Brain pericyte (primary cell): ENCODE results near the gene EFL1.

Experiments
- DNase-seq: peaks from one replicate; pipeline ENCODE4 v3.0.0-alpha.2; 2012; ENCODE audit warnings: low read depth, low spot score

Gene EFL1

DNA sequence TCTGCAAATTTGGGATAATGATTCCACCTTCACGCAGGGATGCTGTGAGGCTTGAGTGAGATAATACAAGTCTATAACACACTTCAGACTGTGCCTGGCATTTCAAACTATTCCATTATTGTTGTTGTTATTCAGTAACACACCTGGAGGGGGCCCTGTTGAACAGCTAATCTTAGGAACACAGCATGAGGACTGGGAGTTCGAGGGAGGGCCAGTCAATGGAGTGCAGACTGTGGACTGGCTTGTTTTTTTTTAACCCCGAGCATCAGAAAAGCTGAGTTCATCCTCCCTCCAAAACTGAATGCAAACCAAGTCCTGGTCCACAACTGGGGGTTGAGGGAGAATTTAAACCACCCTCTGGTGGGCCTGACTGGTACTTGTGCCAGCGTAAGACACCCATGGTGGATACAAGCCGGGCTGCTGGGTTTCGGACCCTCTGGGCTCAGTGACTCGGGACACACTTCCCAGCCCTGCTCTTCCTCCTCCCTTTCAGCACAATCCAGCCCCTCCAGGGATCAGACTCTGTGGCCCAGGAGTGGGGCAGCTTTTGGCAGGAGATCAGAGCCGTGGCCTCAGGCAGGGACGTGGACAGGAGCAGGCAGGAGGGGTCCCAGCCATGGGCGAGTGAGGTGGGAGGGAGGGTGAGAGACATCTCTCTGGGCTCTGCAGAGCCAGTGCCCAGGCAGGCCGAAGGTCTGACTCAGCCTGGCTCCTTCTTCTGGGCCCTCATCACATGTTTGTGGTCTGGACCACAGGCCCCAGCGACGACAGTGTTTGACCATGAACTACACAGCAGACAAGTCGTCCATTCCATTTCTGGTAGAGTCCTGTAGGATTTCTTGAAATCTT, 180.4 kb downstream of the EFL1 start:
- no peak for DNase-seq

DNA sequence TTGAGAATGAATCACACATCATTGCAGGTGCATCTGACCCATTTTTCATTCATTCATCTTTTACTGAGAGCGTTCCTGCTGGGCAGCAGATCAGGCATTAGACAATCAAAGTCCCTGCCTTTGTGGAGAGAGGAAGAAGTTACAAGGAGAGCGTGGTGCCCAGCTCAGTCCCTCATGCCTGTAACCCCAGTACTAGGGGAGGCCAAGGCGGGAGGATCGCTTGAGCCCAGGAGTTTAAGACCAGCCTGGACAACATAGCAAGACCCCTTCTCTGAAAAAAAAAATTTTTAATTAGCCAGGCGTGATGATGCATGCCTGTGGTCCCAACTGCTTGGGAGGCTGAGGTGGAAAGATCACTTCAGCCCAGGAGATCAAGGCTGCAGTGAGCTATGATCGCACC, 181.8 kb downstream of the EFL1 start:
- no peak for DNase-seq
